DOHH2 (cell line): ENCODE data around the gene TRPM2.

Experiments used
- H3F3A ChIP-seq: fragments of 200-600 bp; sonication (generic), shearing (Covaris generic); 2 replicates; pipeline ENCODE4 v1.6.0; 2016; ENCODE audit warnings: antibody characterized with exemption, mild to moderate bottlenecking; ENCODE audit not compliant: control insufficient read depth, insufficient read depth
- H3K27ac ChIP-seq: fragments of 200-600 bp; sonication (generic); 2 replicates; pipeline ENCODE4 v1.5.1; 2014; ENCODE audit warnings: low read depth, mild to moderate bottlenecking, low read length, moderate library complexity
- H3K27me3 ChIP-seq: fragments of 200-600 bp; sonication (generic); 2 replicates; pipeline ENCODE4 v1.6.1; 2014; ENCODE audit warnings: mild to moderate bottlenecking, low read length, mixed read lengths; ENCODE audit not compliant: control insufficient read depth
- H3K36me3 ChIP-seq: fragments of 200-600 bp; sonication (generic); 2 replicates; pipeline ENCODE4 v1.6.1; 2014; ENCODE audit warnings: mild to moderate bottlenecking, low read length, moderate library complexity, mixed read lengths; ENCODE audit not compliant: control insufficient read depth
- H3K4me1 ChIP-seq: fragments of 200-600 bp; sonication (generic); 2 replicates; pipeline ENCODE4 v1.6.1; 2014; ENCODE audit warnings: mild to moderate bottlenecking, low read length, mixed read lengths; ENCODE audit not compliant: control insufficient read depth
- H3K4me2 ChIP-seq: fragments of 200-600 bp; sonication (generic); 2 replicates; pipeline ENCODE4 v1.6.0; 2014; ENCODE audit warnings: mild to moderate bottlenecking, low read length, moderate library complexity
- H3K4me3 ChIP-seq: fragments of 200-600 bp; sonication (generic); 2 replicates; pipeline ENCODE4 v1.5.1; 2014; ENCODE audit warnings: mild to moderate bottlenecking, low read length, mixed read lengths
- H3K79me2 ChIP-seq: fragments of 200-600 bp; sonication (generic); 2 replicates; pipeline ENCODE4 v1.6.1; 2014; ENCODE audit warnings: mild to moderate bottlenecking, low read length, mixed read lengths; ENCODE audit not compliant: control insufficient read depth
- H3K9me2 ChIP-seq: fragments of 200-600 bp; sonication (generic); replicated peaks from 2 replicates; pipeline ENCODE4 v1.6.1; 2014; ENCODE audit warnings: mild to moderate bottlenecking, low read length, mixed read lengths; ENCODE audit not compliant: control insufficient read depth
- H3K9me3 ChIP-seq: fragments of 200-600 bp; sonication (generic); 2 replicates; pipeline ENCODE4 v1.6.1; 2014; ENCODE audit warnings: antibody characterized with exemption, low read length, mixed read lengths; ENCODE audit not compliant: control insufficient read depth, insufficient read depth
- H4K20me1 ChIP-seq: fragments of 200-600 bp; sonication (generic); 2 replicates; pipeline ENCODE4 v1.6.0; 2014; ENCODE audit warnings: low read depth, mild to moderate bottlenecking, antibody characterized with exemption, low read length, moderate library complexity; ENCODE audit not compliant: control insufficient read depth, insufficient read depth
- EZH2phosphoT487 ChIP-seq: fragments of 200-600 bp; sonication (generic); IDR thresholded peaks from 2 replicates; pipeline ENCODE4 v1.6.1; 2017; ENCODE audit warnings: borderline replicate concordance, mild to moderate bottlenecking, antibody characterized with exemption, low read length, moderate library complexity, mixed read lengths
- TF ChIP-seq, protein P1 (sequence below): fragments of 200-600 bp; sonication (generic); IDR thresholded peaks from one replicate; pipeline ENCODE4 v1.5.1; 2014; ENCODE audit warnings: antibody characterized with exemption, mild to moderate bottlenecking, low read depth, low read length; ENCODE audit not compliant: poor library complexity, severe bottlenecking

The TRPM2 gene

DNA sequence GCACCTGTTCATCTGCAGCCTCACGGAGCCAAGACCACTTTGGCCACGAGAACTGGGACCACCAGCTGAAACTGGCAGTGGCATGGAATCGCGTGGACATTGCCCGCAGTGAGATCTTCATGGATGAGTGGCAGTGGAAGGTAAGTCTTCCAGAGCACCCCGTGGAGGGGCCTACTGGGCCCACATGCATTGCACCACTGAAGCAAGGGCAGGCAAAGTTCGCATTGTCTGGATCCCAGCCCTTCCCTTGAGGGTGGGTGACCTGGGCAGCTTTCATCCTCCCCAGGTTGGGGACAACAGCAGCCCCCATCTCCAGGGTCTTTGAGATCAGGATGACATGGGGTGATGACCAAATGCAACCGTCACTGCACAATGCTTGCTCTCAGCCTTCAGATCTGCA lies 37.5 kb downstream of the TRPM2 start:
- H3K9me3 ChIP-seq, result no peaks in the 10 kb centered on the region
- no peaks in the 10 kb centered on the region for H3K36me3 ChIP-seq
- H3K4me2 ChIP-seq, result no peak overlapping the region
- H3K79me2 ChIP-seq, result no peaks in the 10 kb centered on the region
- no peaks in the 10 kb centered on the region for H3K9me2 ChIP-seq
- H3K4me1 ChIP-seq, result no peaks in the 10 kb centered on the region
- no peaks in the 10 kb centered on the region for H3F3A ChIP-seq
- H3K4me3 ChIP-seq, result no peak overlapping the region
- H3K27ac ChIP-seq, result no peak overlapping the region
- no peak for TF ChIP-seq EZH2phosphoT487
- TF ChIP-seq, protein P1, sequence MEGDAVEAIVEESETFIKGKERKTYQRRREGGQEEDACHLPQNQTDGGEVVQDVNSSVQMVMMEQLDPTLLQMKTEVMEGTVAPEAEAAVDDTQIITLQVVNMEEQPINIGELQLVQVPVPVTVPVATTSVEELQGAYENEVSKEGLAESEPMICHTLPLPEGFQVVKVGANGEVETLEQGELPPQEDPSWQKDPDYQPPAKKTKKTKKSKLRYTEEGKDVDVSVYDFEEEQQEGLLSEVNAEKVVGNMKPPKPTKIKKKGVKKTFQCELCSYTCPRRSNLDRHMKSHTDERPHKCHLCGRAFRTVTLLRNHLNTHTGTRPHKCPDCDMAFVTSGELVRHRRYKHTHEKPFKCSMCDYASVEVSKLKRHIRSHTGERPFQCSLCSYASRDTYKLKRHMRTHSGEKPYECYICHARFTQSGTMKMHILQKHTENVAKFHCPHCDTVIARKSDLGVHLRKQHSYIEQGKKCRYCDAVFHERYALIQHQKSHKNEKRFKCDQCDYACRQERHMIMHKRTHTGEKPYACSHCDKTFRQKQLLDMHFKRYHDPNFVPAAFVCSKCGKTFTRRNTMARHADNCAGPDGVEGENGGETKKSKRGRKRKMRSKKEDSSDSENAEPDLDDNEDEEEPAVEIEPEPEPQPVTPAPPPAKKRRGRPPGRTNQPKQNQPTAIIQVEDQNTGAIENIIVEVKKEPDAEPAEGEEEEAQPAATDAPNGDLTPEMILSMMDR, result no peak
- no peaks in the 10 kb centered on the region for H3K27me3 ChIP-seq
- H4K20me1 ChIP-seq, result no peaks in the 10 kb centered on the region

DNA sequence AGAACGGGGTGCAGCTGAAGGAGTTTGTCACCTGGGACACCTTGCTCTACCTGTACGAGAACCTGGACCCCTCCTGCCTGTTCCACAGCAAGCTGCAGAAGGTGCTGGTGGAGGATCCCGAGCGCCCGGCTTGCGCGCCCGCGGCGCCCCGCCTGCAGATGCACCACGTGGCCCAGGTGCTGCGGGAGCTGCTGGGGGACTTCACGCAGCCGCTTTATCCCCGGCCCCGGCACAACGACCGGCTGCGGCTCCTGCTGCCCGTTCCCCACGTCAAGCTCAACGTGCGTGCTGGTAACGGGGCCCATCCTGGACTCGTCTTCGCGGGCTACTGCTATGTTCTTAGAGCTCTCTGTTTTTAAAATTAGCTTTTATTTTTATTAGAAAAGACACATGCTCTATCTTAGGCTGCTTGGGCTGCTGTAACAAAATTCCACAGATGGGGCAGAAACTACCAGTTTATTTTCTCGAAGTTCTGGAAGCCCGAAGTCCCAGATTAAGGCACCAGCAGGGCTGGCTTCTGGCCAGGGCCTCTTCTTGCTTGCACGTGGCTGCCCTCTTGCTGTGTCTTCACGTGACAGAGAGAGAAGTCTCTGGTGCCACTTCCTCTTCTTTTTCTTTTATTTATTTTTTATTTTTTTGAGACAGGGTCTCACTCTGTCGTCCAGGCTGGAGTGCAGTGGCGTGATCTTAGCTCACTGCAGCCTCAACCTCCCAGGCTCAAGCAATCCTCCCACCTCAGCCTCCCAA lies 38.1 kb downstream of the TRPM2 start:
- no peaks in the 10 kb centered on the region for H3K79me2 ChIP-seq
- no peak overlapping the region for H3K27ac ChIP-seq
- no peaks in the 10 kb centered on the region for H3K9me2 ChIP-seq
- no peaks in the 10 kb centered on the region for H3K36me3 ChIP-seq
- H3K4me1 ChIP-seq, result no peaks in the 10 kb centered on the region
- H3K9me3 ChIP-seq, result no peaks in the 10 kb centered on the region
- no peak for TF ChIP-seq EZH2phosphoT487
- TF ChIP-seq, protein P1, result no peak
- H3F3A ChIP-seq, result no peaks in the 10 kb centered on the region
- H3K27me3 ChIP-seq, result no peaks in the 10 kb centered on the region
- no peak overlapping the region for H3K4me3 ChIP-seq
- no peaks in the 10 kb centered on the region for H4K20me1 ChIP-seq
- H3K4me2 ChIP-seq, result no peak overlapping the region

DNA sequence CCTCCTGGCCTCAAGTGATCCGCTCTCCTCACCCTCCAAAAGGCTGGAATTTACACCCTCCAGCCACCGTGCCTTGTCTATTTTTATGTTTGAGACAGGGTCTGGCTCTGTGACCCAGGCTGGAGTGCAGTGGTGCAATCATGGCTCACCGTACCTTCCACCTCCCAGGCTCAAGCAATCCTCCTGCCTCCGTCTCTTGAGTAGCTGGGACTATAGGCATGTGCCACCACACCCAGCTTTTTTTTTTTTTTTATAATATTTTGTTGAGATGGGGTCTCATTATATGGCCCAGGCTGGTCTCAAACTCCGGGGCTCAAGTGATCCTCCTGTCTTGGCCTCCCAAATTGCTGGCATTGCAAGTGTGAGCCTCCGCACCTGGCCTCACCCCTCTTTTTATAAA lies 38.8 kb downstream of the TRPM2 start:
- H3K4me2 ChIP-seq, result no peak overlapping the region
- no peaks in the 10 kb centered on the region for H3K36me3 ChIP-seq

DNA sequence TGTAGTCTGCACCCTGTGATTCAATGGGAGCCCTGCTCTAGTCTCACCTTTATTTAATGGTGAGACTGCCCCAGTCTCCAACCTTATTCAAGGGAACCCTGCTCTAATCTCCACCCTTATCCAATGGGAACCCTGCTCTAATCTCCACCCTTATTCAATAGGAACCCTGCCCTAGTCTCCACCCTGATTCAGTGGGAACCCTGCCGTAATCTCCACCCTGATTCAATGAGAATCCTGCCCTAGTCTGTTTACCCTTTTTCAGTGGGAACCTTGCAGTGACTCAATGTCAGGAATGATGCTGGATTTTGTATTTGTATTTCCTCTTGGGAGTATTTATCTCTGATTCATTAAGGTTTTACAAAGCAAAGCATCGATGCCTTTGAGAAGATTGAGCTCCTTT lies 39.5 kb downstream of the TRPM2 start:
- TF ChIP-seq EZH2phosphoT487, result no peak
- TF ChIP-seq, protein P1, result no peak
- no peak overlapping the region for H3K27ac ChIP-seq
- no peaks in the 10 kb centered on the region for H3K27me3 ChIP-seq
- H3K36me3 ChIP-seq, result no peaks in the 10 kb centered on the region
- H4K20me1 ChIP-seq, result no peaks in the 10 kb centered on the region
- H3K9me2 ChIP-seq, result no peaks in the 10 kb centered on the region
- no peak overlapping the region for H3K4me3 ChIP-seq
- H3K4me1 ChIP-seq, result no peaks in the 10 kb centered on the region
- no peak overlapping the region for H3K4me2 ChIP-seq
- H3K9me3 ChIP-seq, result no peaks in the 10 kb centered on the region
- no peaks in the 10 kb centered on the region for H3F3A ChIP-seq
- no peaks in the 10 kb centered on the region for H3K79me2 ChIP-seq

More for the DNA sequence above, 38.8 kb downstream of the TRPM2 start:
- no peak overlapping the region for H3K27ac ChIP-seq
- no peak overlapping the region for H3K4me3 ChIP-seq
- no peaks in the 10 kb centered on the region for H3K79me2 ChIP-seq
- H3F3A ChIP-seq, result no peaks in the 10 kb centered on the region
- no peaks in the 10 kb centered on the region for H3K4me1 ChIP-seq
- H4K20me1 ChIP-seq, result no peaks in the 10 kb centered on the region
- H3K9me2 ChIP-seq, result no peaks in the 10 kb centered on the region
- TF ChIP-seq EZH2phosphoT487, result no peak
- H3K27me3 ChIP-seq, result no peaks in the 10 kb centered on the region
- no peaks in the 10 kb centered on the region for H3K9me3 ChIP-seq
